ENCODE measurements around the gene NAA60.

- 0 out of 4 replicates have a peak, but pooled peaks of 1 of the 2 experiments have one; percentile 9 for TF ChIP-seq CTCF (conservative IDR thresholded peaks at IDR 0.05; ENCODE audit: low read depth in 2 of 2)
- TF ChIP-seq REST (IDR thresholded peaks at IDR 0.05; ENCODE audit: unreplicated experiment), result no peak
These were observed 530 bp downstream of the NAA60 start for GRCh38 chr16:3444032-3444388.

Measured in GM23338 (cell line).